GM12874 (cell line): ENCODE results near the gene ARPP19.

ENCODE experiments used
- CTCF ChIP-seq: IDR thresholded peaks from 2 replicates; pipeline ENCODE4 v1.5.1; 2011; ENCODE audit warnings: low read depth, mild to moderate bottlenecking, control low read depth, low read length, moderate library complexity; ENCODE audit not compliant: insufficient read depth

The ARPP19 gene

GRCh38 chr15:52498706-52499105 is 70.1 kb downstream of the ARPP19 start:
- no peak for TF ChIP-seq CTCF
